AG09309 (cell line): Measurements from ENCODE around the gene PIP4K2A.

Experiments
- DNase-seq: peaks from one replicate; pipeline ENCODE4 v3.0.0-alpha.2; 2010; ENCODE audit warnings: low read depth
- H3K4me3 ChIP-seq: 2 replicates; pipeline ENCODE4 v1.5.1; 2011; ENCODE audit warnings: mild to moderate bottlenecking, low read depth, low read length, moderate library complexity; ENCODE audit not compliant: control insufficient read depth
- TF ChIP-seq, protein P1 (sequence below): IDR thresholded peaks from 2 replicates; pipeline ENCODE4 v1.5.1; 2011; ENCODE audit warnings: mild to moderate bottlenecking, low read depth, low read length, inconsistent platforms; ENCODE audit not compliant: insufficient read depth, control insufficient read depth; ENCODE audit errors: missing control alignments

The PIP4K2A gene

GRCh38 chr10:22610610-22611009, 103.8 kb downstream of the PIP4K2A start:
- no peak overlapping the region for H3K4me3 ChIP-seq
- TF ChIP-seq, protein P1, sequence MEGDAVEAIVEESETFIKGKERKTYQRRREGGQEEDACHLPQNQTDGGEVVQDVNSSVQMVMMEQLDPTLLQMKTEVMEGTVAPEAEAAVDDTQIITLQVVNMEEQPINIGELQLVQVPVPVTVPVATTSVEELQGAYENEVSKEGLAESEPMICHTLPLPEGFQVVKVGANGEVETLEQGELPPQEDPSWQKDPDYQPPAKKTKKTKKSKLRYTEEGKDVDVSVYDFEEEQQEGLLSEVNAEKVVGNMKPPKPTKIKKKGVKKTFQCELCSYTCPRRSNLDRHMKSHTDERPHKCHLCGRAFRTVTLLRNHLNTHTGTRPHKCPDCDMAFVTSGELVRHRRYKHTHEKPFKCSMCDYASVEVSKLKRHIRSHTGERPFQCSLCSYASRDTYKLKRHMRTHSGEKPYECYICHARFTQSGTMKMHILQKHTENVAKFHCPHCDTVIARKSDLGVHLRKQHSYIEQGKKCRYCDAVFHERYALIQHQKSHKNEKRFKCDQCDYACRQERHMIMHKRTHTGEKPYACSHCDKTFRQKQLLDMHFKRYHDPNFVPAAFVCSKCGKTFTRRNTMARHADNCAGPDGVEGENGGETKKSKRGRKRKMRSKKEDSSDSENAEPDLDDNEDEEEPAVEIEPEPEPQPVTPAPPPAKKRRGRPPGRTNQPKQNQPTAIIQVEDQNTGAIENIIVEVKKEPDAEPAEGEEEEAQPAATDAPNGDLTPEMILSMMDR: no peak
- no peak for DNase-seq

DNA sequence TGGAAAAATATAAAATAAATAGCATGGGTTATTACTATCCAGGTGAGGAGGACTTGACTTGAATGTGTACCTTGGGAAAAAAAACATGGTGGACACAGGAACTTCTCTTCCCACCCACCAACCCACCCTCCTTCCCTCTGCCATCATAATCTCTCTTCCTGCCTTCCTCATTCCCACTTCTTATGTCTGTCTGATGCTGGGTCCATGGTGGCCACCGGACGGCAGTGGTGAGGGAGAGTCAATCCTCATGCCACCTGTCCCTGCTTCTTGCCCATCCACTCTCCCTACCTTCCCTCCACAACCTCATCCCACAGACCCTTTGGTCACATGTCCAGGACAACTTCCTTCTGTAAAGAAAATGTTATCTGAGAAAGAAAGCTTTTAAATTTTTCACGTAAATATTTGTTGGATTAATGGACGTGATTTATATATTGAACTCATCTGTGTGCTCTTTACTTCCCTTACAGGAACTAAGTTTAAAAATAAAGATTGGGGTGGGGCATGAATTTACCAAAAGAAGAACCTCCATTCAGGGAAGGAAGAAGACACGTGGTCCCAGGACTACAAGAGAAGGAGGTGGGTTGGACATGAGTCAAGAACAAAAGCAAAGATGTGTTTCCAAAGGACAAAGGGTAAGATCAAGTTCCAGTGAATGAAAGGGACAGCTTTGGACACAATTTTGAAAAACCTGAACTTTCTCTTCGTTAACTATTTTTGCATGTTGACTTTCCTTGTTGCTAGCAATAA, 104.5 kb downstream of the PIP4K2A start:
- no peak for DNase-seq
- H3K4me3 ChIP-seq: no peak overlapping the region
- TF ChIP-seq, protein P1: no peak

DNA sequence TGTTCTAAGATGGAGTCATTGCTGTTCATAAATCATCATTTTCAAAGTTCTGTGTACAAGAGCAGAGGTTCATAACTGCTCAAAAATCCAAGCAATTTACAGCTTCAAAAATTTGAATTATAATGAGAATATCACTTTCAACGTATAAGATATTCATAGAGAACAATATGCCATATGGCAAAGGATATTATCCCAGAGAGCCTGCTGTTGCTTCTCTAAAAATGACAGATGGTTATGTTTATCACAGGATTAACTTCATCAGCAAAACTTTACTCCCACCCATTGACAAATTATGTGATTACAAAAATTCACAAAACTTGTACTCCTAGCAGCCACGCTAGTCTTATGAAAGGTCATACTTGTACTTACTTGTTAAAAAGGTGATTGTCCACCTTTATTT, 105.1 kb downstream of the PIP4K2A start:
- TF ChIP-seq, protein P1: no peak
- H3K4me3 ChIP-seq: no peak overlapping the region
- no peak for DNase-seq

DNA sequence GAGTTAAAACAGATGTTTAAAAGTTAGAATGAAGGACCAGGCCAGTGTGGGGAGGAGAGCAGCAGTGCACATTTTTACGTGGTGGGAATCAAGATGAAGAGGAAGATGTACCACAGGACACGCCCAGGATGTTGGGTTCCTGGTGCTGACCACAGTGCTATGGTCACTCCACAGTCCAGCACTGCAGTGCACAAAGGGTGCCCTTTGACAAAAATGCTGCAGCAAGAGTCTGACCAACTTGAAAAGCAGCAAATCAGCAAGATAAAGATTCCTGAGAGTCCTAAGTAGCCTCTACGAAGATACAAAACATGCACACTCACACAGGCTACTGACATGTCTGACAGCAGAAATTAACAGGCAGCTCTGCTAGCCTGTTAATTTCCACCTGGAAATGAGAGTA, 107.1 kb downstream of the PIP4K2A start:
- DNase-seq: no peak
- TF ChIP-seq, protein P1: no peak
- H3K4me3 ChIP-seq: no peak overlapping the region

- TF ChIP-seq, protein P1: no peak
- H3K4me3 ChIP-seq: no peak overlapping the region
- no peak for DNase-seq
Measured at GRCh38 chr10:22606164-22606614, 108.2 kb downstream of the PIP4K2A start.

DNA sequence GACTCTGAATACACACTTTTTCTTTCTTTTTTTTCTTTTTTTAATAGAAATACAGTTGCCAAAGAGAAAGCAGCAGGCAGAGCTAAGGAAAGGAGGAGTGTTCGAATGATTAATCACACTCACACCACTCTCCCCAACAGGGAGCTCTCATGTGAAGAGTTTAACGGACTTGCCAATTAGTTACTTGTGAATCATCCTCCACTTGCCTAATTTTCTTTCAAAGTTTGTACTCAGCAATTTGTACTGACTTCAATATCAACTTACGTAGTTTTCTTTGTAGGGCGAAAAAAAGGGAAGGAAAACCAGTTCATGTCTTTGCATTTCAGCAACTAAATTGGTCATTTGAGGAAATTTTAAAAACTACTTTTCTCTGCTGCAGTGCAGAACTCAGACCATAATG, 109.2 kb downstream of the PIP4K2A start:
- TF ChIP-seq, protein P1: no peak
- H3K4me3 ChIP-seq: no peak overlapping the region
- peak; percentile 65 for DNase-seq
